GM10266 (cell line): ENCODE results near the gene CFAP65.
A peak's percentile ranks its signal among the peaks of the same experiment; 100 is the strongest.

Source experiments
- DNase-seq: peaks from one replicate; pipeline ENCODE4 v3.0.0; 2012; ENCODE audit errors: extremely low spot score
- CTCF ChIP-seq: IDR thresholded peaks from 2 replicates; pipeline ENCODE4 v1.5.1; 2012; ENCODE audit warnings: mild to moderate bottlenecking, low read depth; ENCODE audit not compliant: control insufficient read depth, insufficient read depth; ENCODE audit errors: missing control alignments

Gene CFAP65

GRCh38 chr2:218996937-218997336 is 44.4 kb downstream of the CFAP65 start:
- DNase-seq, result peak; percentile 38
- TF ChIP-seq CTCF, result no peak

GRCh38 chr2:218995972-218996711 is 45.2 kb downstream of the CFAP65 start:
- peak; percentile 94 for DNase-seq

GRCh38 chr2:218995561-218995960 is 45.8 kb downstream of the CFAP65 start:
- TF ChIP-seq CTCF, result no peak
- no peak for DNase-seq

More at GRCh38 chr2:218995972-218996711, 45.2 kb downstream of the CFAP65 start:
- TF ChIP-seq CTCF, result peak; percentile 82

- DNase-seq, result no peak
- TF ChIP-seq CTCF, result no peak
Measured at GRCh38 chr2:218993345-218994315, 47.7 kb downstream of the CFAP65 start, which contains the start of gene CRYBA2. TSS of gene CRYBA2 (minus strand) at chr2:218993422. CDS start at chr2:218993176, 246 bp downstream.

GRCh38 chr2:218992703-218993344 is 48.5 kb downstream of the CFAP65 start:
- no peak for DNase-seq
- no peak for TF ChIP-seq CTCF

- DNase-seq, result no peak
- no peak for TF ChIP-seq CTCF
Measured at GRCh38 chr2:218992196-218992595, 49.1 kb downstream of the CFAP65 start.
